ENCODE measurements around the gene PKHD1. TPM values are rescaled to one million over a fixed set of nuclear protein-coding genes. Genes with fewer than 3 reads are reported as not detected.

Gene PKHD1
- total RNA-seq, 1 experiment from 2014 or later, result 0.14 TPM

- H3K27me3 ChIP-seq (ENCODE audit: control insufficient read depth, insufficient read depth, low read length), result no peaks in the 10 kb centered on the region
- no peak overlapping the region for H3K4me3 ChIP-seq (ENCODE audit: insufficient read depth, low read depth, low read length)
- H3K36me3 ChIP-seq (replicated peaks; ENCODE audit: control insufficient read depth, insufficient read depth, low read length), result no peaks in the 10 kb centered on the region
- DNase-seq, result no peak
Measured at GRCh38 chr6:51618563-51618962, 468.9 kb downstream of the PKHD1 start.

GRCh38 chr6:51617751-51618150, 469.7 kb downstream of the PKHD1 start:
- Histone ChIP-seq H3K36me3 (replicated peaks; ENCODE audit: control insufficient read depth, insufficient read depth, low read length) (no peaks in the 10 kb centered on the region), H3K4me3 (ENCODE audit: insufficient read depth, low read depth, low read length) (no peak overlapping the region), H3K27me3 (ENCODE audit: control insufficient read depth, insufficient read depth, low read length) (no peaks in the 10 kb centered on the region)
- no peak for DNase-seq

- Histone ChIP-seq H3K36me3 (replicated peaks; ENCODE audit: control insufficient read depth, insufficient read depth, low read length) (no peaks in the 10 kb centered on the region), H3K4me3 (ENCODE audit: insufficient read depth, low read depth, low read length) (no peak overlapping the region), H3K27me3 (ENCODE audit: control insufficient read depth, insufficient read depth, low read length) (no peaks in the 10 kb centered on the region)
- no peak for DNase-seq
Measured at GRCh38 chr6:51616243-51616642, 471.2 kb downstream of the PKHD1 start.

GRCh38 chr6:51614725-51615124, 472.7 kb downstream of the PKHD1 start:
- H3K4me3 ChIP-seq (ENCODE audit: insufficient read depth, low read depth, low read length), result no peak overlapping the region
- no peaks in the 10 kb centered on the region for H3K27me3 ChIP-seq (ENCODE audit: control insufficient read depth, insufficient read depth, low read length)
- H3K36me3 ChIP-seq (replicated peaks; ENCODE audit: control insufficient read depth, insufficient read depth, low read length), result no peaks in the 10 kb centered on the region
- no peak for DNase-seq

- no peak overlapping the region for H3K4me3 ChIP-seq (ENCODE audit: insufficient read depth, low read depth, low read length)
- no peak for DNase-seq
- H3K27me3 ChIP-seq (ENCODE audit: control insufficient read depth, insufficient read depth, low read length), result no peaks in the 10 kb centered on the region
- H3K36me3 ChIP-seq (replicated peaks; ENCODE audit: control insufficient read depth, insufficient read depth, low read length), result no peaks in the 10 kb centered on the region
Measured at GRCh38 chr6:51613558-51613957, 473.9 kb downstream of the PKHD1 start.

GRCh38 chr6:51608932-51609331, 478.5 kb downstream of the PKHD1 start:
- Histone ChIP-seq H3K27me3 (ENCODE audit: control insufficient read depth, insufficient read depth, low read length) (no peaks in the 10 kb centered on the region), H3K36me3 (replicated peaks; ENCODE audit: control insufficient read depth, insufficient read depth, low read length) (no peaks in the 10 kb centered on the region), H3K4me3 (ENCODE audit: insufficient read depth, low read depth, low read length) (no peak overlapping the region)
- no peak for DNase-seq

- H3K4me3 ChIP-seq (ENCODE audit: insufficient read depth, low read depth, low read length), result no peak overlapping the region
- no peaks in the 10 kb centered on the region for H3K36me3 ChIP-seq (replicated peaks; ENCODE audit: control insufficient read depth, insufficient read depth, low read length)
- H3K27me3 ChIP-seq (ENCODE audit: control insufficient read depth, insufficient read depth, low read length), result no peaks in the 10 kb centered on the region
- no peak for DNase-seq
Measured at GRCh38 chr6:51608383-51608782, 479.0 kb downstream of the PKHD1 start.

- Histone ChIP-seq H3K36me3 (replicated peaks; ENCODE audit: control insufficient read depth, insufficient read depth, low read length) (no peaks in the 10 kb centered on the region), H3K27me3 (ENCODE audit: control insufficient read depth, insufficient read depth, low read length) (no peaks in the 10 kb centered on the region), H3K4me3 (ENCODE audit: insufficient read depth, low read depth, low read length) (no peak overlapping the region)
- no peak for DNase-seq
Measured at GRCh38 chr6:51600514-51600913, 486.9 kb downstream of the PKHD1 start.

- no peak for DNase-seq
- Histone ChIP-seq H3K36me3 (replicated peaks; ENCODE audit: control insufficient read depth, insufficient read depth, low read length) (no peaks in the 10 kb centered on the region), H3K4me3 (ENCODE audit: insufficient read depth, low read depth, low read length) (no peak overlapping the region), H3K27me3 (ENCODE audit: control insufficient read depth, insufficient read depth, low read length) (no peaks in the 10 kb centered on the region)
Measured at GRCh38 chr6:51598171-51598570, 489.2 kb downstream of the PKHD1 start.

GRCh38 chr6:51594981-51595380, 492.4 kb downstream of the PKHD1 start:
- Histone ChIP-seq H3K36me3 (replicated peaks; ENCODE audit: control insufficient read depth, insufficient read depth, low read length) (no peaks in the 10 kb centered on the region), H3K4me3 (ENCODE audit: insufficient read depth, low read depth, low read length) (no peak overlapping the region), H3K27me3 (ENCODE audit: control insufficient read depth, insufficient read depth, low read length) (no peaks in the 10 kb centered on the region)
- no peak for DNase-seq

GRCh38 chr6:51585264-51585663, 502.1 kb downstream of the PKHD1 start:
- no peaks in the 10 kb centered on the region for H3K27me3 ChIP-seq (ENCODE audit: control insufficient read depth, insufficient read depth, low read length)
- no peak overlapping the region for H3K4me3 ChIP-seq (ENCODE audit: insufficient read depth, low read depth, low read length)
- DNase-seq, result no peak
- no peaks in the 10 kb centered on the region for H3K36me3 ChIP-seq (replicated peaks; ENCODE audit: control insufficient read depth, insufficient read depth, low read length)

GRCh38 chr6:51584163-51584562, 503.2 kb downstream of the PKHD1 start:
- H3K27me3 ChIP-seq (ENCODE audit: control insufficient read depth, insufficient read depth, low read length), result no peaks in the 10 kb centered on the region
- no peaks in the 10 kb centered on the region for H3K36me3 ChIP-seq (replicated peaks; ENCODE audit: control insufficient read depth, insufficient read depth, low read length)
- no peak overlapping the region for H3K4me3 ChIP-seq (ENCODE audit: insufficient read depth, low read depth, low read length)
- DNase-seq, result no peak

- H3K36me3 ChIP-seq (replicated peaks; ENCODE audit: control insufficient read depth, insufficient read depth, low read length), result no peaks in the 10 kb centered on the region
- H3K4me3 ChIP-seq (ENCODE audit: insufficient read depth, low read depth, low read length), result no peak overlapping the region
- DNase-seq, result no peak
- H3K27me3 ChIP-seq (ENCODE audit: control insufficient read depth, insufficient read depth, low read length), result no peaks in the 10 kb centered on the region
Measured at GRCh38 chr6:51578994-51579393, 508.4 kb downstream of the PKHD1 start.

- no peak overlapping the region for H3K4me3 ChIP-seq (ENCODE audit: insufficient read depth, low read depth, low read length)
- no peaks in the 10 kb centered on the region for H3K27me3 ChIP-seq (ENCODE audit: control insufficient read depth, insufficient read depth, low read length)
- no peak for DNase-seq
- H3K36me3 ChIP-seq (replicated peaks; ENCODE audit: control insufficient read depth, insufficient read depth, low read length), result no peaks in the 10 kb centered on the region
Measured at GRCh38 chr6:51578362-51578761, 509.1 kb downstream of the PKHD1 start.

GRCh38 chr6:51574040-51574439, 513.4 kb downstream of the PKHD1 start:
- no peaks in the 10 kb centered on the region for H3K36me3 ChIP-seq (replicated peaks; ENCODE audit: control insufficient read depth, insufficient read depth, low read length)
- no peaks in the 10 kb centered on the region for H3K27me3 ChIP-seq (ENCODE audit: control insufficient read depth, insufficient read depth, low read length)
- no peak overlapping the region for H3K4me3 ChIP-seq (ENCODE audit: insufficient read depth, low read depth, low read length)
- no peak for DNase-seq

GRCh38 chr6:51571168-51571567, 516.2 kb downstream of the PKHD1 start:
- H3K27me3 ChIP-seq (ENCODE audit: control insufficient read depth, insufficient read depth, low read length), result no peaks in the 10 kb centered on the region
- no peaks in the 10 kb centered on the region for H3K36me3 ChIP-seq (replicated peaks; ENCODE audit: control insufficient read depth, insufficient read depth, low read length)
- H3K4me3 ChIP-seq (ENCODE audit: insufficient read depth, low read depth, low read length), result no peak overlapping the region
- no peak for DNase-seq
